ENCODE data around the gene ASPG. TPM values are rescaled to one million over a fixed set of nuclear protein-coding genes. Genes with fewer than 3 reads are reported as not detected.
A peak's percentile ranks its signal among the peaks of the same experiment; 100 is the strongest.

Gene ASPG
- total RNA-seq, 2 donors from 2014 or later = 0.14 to 0.35 TPM

GRCh38 chr14:104094056-104094708 is 8.7 kb downstream of the ASPG start:
- no peaks in the 10 kb centered on the region for H3K27me3 ChIP-seq (replicated peaks; ENCODE audit: insufficient read depth)
- no peaks in the 10 kb centered on the region for H3K36me3 ChIP-seq
- no peak for DNase-seq (ENCODE audit: low spot score)
- ATAC-seq (ENCODE audit: insufficient number of reproducible peaks, low FRiP score, low read depth) = no peak
- H3K9me3 ChIP-seq = no peaks in the 10 kb centered on the region
- H3K27ac ChIP-seq = no peak overlapping the region
- no peak overlapping the region for H3K4me3 ChIP-seq
- H3K4me1 ChIP-seq (ENCODE audit: control insufficient read depth in 1 of 2, low read depth in 2 of 2) = no peaks in the 10 kb centered on the region
- TF ChIP-seq CTCF (IDR thresholded peaks at IDR 0.05) = no peak

GRCh38 chr14:104094709-104095425 is 9.4 kb downstream of the ASPG start:
- Histone ChIP-seq H3K4me1 (ENCODE audit: control insufficient read depth in 1 of 2, low read depth in 2 of 2) (no peaks in the 10 kb centered on the region), H3K27me3 (replicated peaks; ENCODE audit: insufficient read depth) (no peaks in the 10 kb centered on the region), H3K9me3 (no peaks in the 10 kb centered on the region), H3K27ac (no peak overlapping the region), H3K36me3 (no peaks in the 10 kb centered on the region), H3K4me3 (no peak overlapping the region)
- ATAC-seq (ENCODE audit: insufficient number of reproducible peaks, low FRiP score, low read depth) (no peak), DNase-seq (ENCODE audit: low spot score) (no peak)
- peak; percentile 74 for TF ChIP-seq CTCF (IDR thresholded peaks at IDR 0.05)

- Histone ChIP-seq H3K27ac (no peak overlapping the region), H3K4me3 (no peak overlapping the region), H3K4me1 (ENCODE audit: control insufficient read depth in 1 of 2, low read depth in 2 of 2) (no peaks in the 10 kb centered on the region), H3K36me3 (no peaks in the 10 kb centered on the region), H3K27me3 (replicated peaks; ENCODE audit: insufficient read depth) (no peaks in the 10 kb centered on the region), H3K9me3 (no peaks in the 10 kb centered on the region)
- DNase-seq (ENCODE audit: low spot score) (no peak), ATAC-seq (ENCODE audit: insufficient number of reproducible peaks, low FRiP score, low read depth) (no peak)
- TF ChIP-seq CTCF (IDR thresholded peaks at IDR 0.05) = no peak
Observed at GRCh38 chr14:104095426-104096310, 10.2 kb downstream of the ASPG start.

- H3K27ac ChIP-seq = no peak overlapping the region
- no peak overlapping the region for H3K4me3 ChIP-seq
- H3K36me3 ChIP-seq = no peaks in the 10 kb centered on the region
- DNase-seq (ENCODE audit: low spot score) (no peak), ATAC-seq (ENCODE audit: insufficient number of reproducible peaks, low FRiP score, low read depth) (no peak)
- H3K27me3 ChIP-seq (replicated peaks; ENCODE audit: insufficient read depth) = no peaks in the 10 kb centered on the region
- H3K4me1 ChIP-seq (ENCODE audit: control insufficient read depth in 1 of 2, low read depth in 2 of 2) = no peaks in the 10 kb centered on the region
- H3K9me3 ChIP-seq = no peaks in the 10 kb centered on the region
- TF ChIP-seq CTCF (IDR thresholded peaks at IDR 0.05) = no peak
Observed at GRCh38 chr14:104096318-104096717, 10.8 kb downstream of the ASPG start.

Data from thoracic aorta (tissue), 2 donors.